ENCODE data around the gene SLC44A1.

The SLC44A1 gene

GRCh38 chr9:105297442-105298075, 53.1 kb downstream of the SLC44A1 start:
- Mint-ChIP-seq H3K27me3 (no peaks in the 10 kb centered on the region), H3K27ac (no peak overlapping the region), H3K9me3 (no peaks in the 10 kb centered on the region), H3K4me3 (no peak overlapping the region), H3K36me3 (peaks cover 6% of the 10 kb centered on the region), H3K4me1 (peaks cover 18% of the 10 kb centered on the region)

GRCh38 chr9:105299190-105299854, 54.9 kb downstream of the SLC44A1 start:
- H3K4me1 Mint-ChIP-seq = peaks cover 7% of the 10 kb centered on the region
- H3K4me3 Mint-ChIP-seq = no peak overlapping the region
- no peaks in the 10 kb centered on the region for H3K27me3 Mint-ChIP-seq

GRCh38 chr9:105302728-105303127, 58.3 kb downstream of the SLC44A1 start:
- Mint-ChIP-seq H3K27me3 (no peaks in the 10 kb centered on the region), H3K4me1 (peaks cover 3% of the 10 kb centered on the region), H3K4me3 (no peak overlapping the region), H3K27ac (no peak overlapping the region), H3K36me3 (peaks cover 10% of the 10 kb centered on the region), H3K9me3 (no peaks in the 10 kb centered on the region)

More at GRCh38 chr9:105299190-105299854, 54.9 kb downstream of the SLC44A1 start:
- no peak overlapping the region for H3K27ac Mint-ChIP-seq
- no peaks in the 10 kb centered on the region for H3K9me3 Mint-ChIP-seq
- peaks cover 6% of the 10 kb centered on the region for H3K36me3 Mint-ChIP-seq

GRCh38 chr9:105305856-105306255, 61.4 kb downstream of the SLC44A1 start:
- Mint-ChIP-seq H3K4me1 (peaks cover 3% of the 10 kb centered on the region), H3K4me3 (no peak overlapping the region), H3K9me3 (no peaks in the 10 kb centered on the region), H3K27ac (no peak overlapping the region), H3K36me3 (peaks cover 7% of the 10 kb centered on the region), H3K27me3 (no peaks in the 10 kb centered on the region)

- H3K27me3 Mint-ChIP-seq = no peaks in the 10 kb centered on the region
- no peaks in the 10 kb centered on the region for H3K9me3 Mint-ChIP-seq
- peaks cover 3% of the 10 kb centered on the region for H3K4me1 Mint-ChIP-seq
- no peak overlapping the region for H3K27ac Mint-ChIP-seq
- H3K36me3 Mint-ChIP-seq = peaks cover 9% of the 10 kb centered on the region
- H3K4me3 Mint-ChIP-seq = no peak overlapping the region
Measured at GRCh38 chr9:105306351-105307140, 62.1 kb downstream of the SLC44A1 start.

GRCh38 chr9:105307591-105308130, 63.2 kb downstream of the SLC44A1 start:
- Mint-ChIP-seq H3K36me3 (peaks cover 12% of the 10 kb centered on the region), H3K9me3 (no peaks in the 10 kb centered on the region), H3K27ac (no peak overlapping the region), H3K4me1 (peaks cover 3% of the 10 kb centered on the region), H3K27me3 (no peaks in the 10 kb centered on the region), H3K4me3 (no peak overlapping the region)

GRCh38 chr9:105308461-105309341, 64.2 kb downstream of the SLC44A1 start:
- Mint-ChIP-seq H3K4me3 (no peak overlapping the region), H3K27me3 (no peaks in the 10 kb centered on the region), H3K4me1 (peaks cover 3% of the 10 kb centered on the region), H3K36me3 (peaks cover 14% of the 10 kb centered on the region), H3K27ac (no peak overlapping the region), H3K9me3 (no peaks in the 10 kb centered on the region)

GRCh38 chr9:105309531-105309931, 65.1 kb downstream of the SLC44A1 start:
- no peak overlapping the region for H3K4me3 Mint-ChIP-seq
- no peak overlapping the region for H3K27ac Mint-ChIP-seq
- H3K36me3 Mint-ChIP-seq = peaks cover 16% of the 10 kb centered on the region
- no peaks in the 10 kb centered on the region for H3K9me3 Mint-ChIP-seq
- H3K27me3 Mint-ChIP-seq = no peaks in the 10 kb centered on the region
- H3K4me1 Mint-ChIP-seq = peaks cover 3% of the 10 kb centered on the region

- Mint-ChIP-seq H3K27ac (no peak overlapping the region), H3K4me3 (no peak overlapping the region), H3K36me3 (peaks cover 14% of the 10 kb centered on the region), H3K27me3 (no peaks in the 10 kb centered on the region), H3K4me1 (no peaks in the 10 kb centered on the region), H3K9me3 (no peaks in the 10 kb centered on the region)
Measured at GRCh38 chr9:105311306-105311705, 66.9 kb downstream of the SLC44A1 start.

- no peaks in the 10 kb centered on the region for H3K9me3 Mint-ChIP-seq
- no peaks in the 10 kb centered on the region for H3K4me1 Mint-ChIP-seq
- H3K27ac Mint-ChIP-seq = no peak overlapping the region
- H3K27me3 Mint-ChIP-seq = no peaks in the 10 kb centered on the region
- H3K36me3 Mint-ChIP-seq = peaks cover 16% of the 10 kb centered on the region
- H3K4me3 Mint-ChIP-seq = no peak overlapping the region
Measured at GRCh38 chr9:105313238-105313637, 68.8 kb downstream of the SLC44A1 start.

- Mint-ChIP-seq H3K4me3 (no peak overlapping the region), H3K36me3 (peaks cover 16% of the 10 kb centered on the region), H3K27me3 (no peaks in the 10 kb centered on the region), H3K9me3 (no peaks in the 10 kb centered on the region), H3K4me1 (no peaks in the 10 kb centered on the region), H3K27ac (no peak overlapping the region)
Measured at GRCh38 chr9:105316703-105317102, 72.3 kb downstream of the SLC44A1 start.

GRCh38 chr9:105318729-105319191, 74.3 kb downstream of the SLC44A1 start:
- H3K4me1 Mint-ChIP-seq = no peaks in the 10 kb centered on the region
- no peak overlapping the region for H3K4me3 Mint-ChIP-seq
- no peaks in the 10 kb centered on the region for H3K9me3 Mint-ChIP-seq
- no peak overlapping the region for H3K27ac Mint-ChIP-seq
- H3K36me3 Mint-ChIP-seq = peaks cover 16% of the 10 kb centered on the region
- no peaks in the 10 kb centered on the region for H3K27me3 Mint-ChIP-seq

- no peaks in the 10 kb centered on the region for H3K4me1 Mint-ChIP-seq
- no peak overlapping the region for H3K27ac Mint-ChIP-seq
- H3K27me3 Mint-ChIP-seq = no peaks in the 10 kb centered on the region
- peaks cover 14% of the 10 kb centered on the region for H3K36me3 Mint-ChIP-seq
- H3K4me3 Mint-ChIP-seq = no peak overlapping the region
- H3K9me3 Mint-ChIP-seq = no peaks in the 10 kb centered on the region
Measured at GRCh38 chr9:105319202-105319813, 74.9 kb downstream of the SLC44A1 start.

GRCh38 chr9:105320568-105320967, 76.1 kb downstream of the SLC44A1 start:
- H3K4me3 Mint-ChIP-seq = no peak overlapping the region
- H3K27ac Mint-ChIP-seq = no peak overlapping the region
- no peaks in the 10 kb centered on the region for H3K4me1 Mint-ChIP-seq
- H3K27me3 Mint-ChIP-seq = no peaks in the 10 kb centered on the region
- H3K36me3 Mint-ChIP-seq = peaks cover 14% of the 10 kb centered on the region
- H3K9me3 Mint-ChIP-seq = no peaks in the 10 kb centered on the region

- no peak overlapping the region for H3K4me3 Mint-ChIP-seq
- H3K27me3 Mint-ChIP-seq = no peaks in the 10 kb centered on the region
- H3K36me3 Mint-ChIP-seq = peaks cover 4% of the 10 kb centered on the region
- peaks cover 9% of the 10 kb centered on the region for H3K4me1 Mint-ChIP-seq
- H3K9me3 Mint-ChIP-seq = no peaks in the 10 kb centered on the region
- H3K27ac Mint-ChIP-seq = no peak overlapping the region
Measured at GRCh38 chr9:105328296-105328695, 83.8 kb downstream of the SLC44A1 start.
